HL-60 (cell line): ENCODE data around the gene SMAP1.

Experiments
- GABPA ChIP-seq: IDR thresholded peaks from 2 replicates; pipeline ENCODE4 v1.6.1; 2012; ENCODE audit warnings: low read depth
- POLR2AphosphoS5 ChIP-seq: IDR thresholded peaks from 2 replicates; pipeline ENCODE4 v1.6.1; 2012; ENCODE audit warnings: low read depth
- TF ChIP-seq, protein P1 (sequence below): IDR thresholded peaks from one replicate; pipeline ENCODE4 v1.5.1; 2011; ENCODE audit warnings: low read length, control low read depth, inconsistent platforms; ENCODE audit not compliant: insufficient read depth

DNA sequence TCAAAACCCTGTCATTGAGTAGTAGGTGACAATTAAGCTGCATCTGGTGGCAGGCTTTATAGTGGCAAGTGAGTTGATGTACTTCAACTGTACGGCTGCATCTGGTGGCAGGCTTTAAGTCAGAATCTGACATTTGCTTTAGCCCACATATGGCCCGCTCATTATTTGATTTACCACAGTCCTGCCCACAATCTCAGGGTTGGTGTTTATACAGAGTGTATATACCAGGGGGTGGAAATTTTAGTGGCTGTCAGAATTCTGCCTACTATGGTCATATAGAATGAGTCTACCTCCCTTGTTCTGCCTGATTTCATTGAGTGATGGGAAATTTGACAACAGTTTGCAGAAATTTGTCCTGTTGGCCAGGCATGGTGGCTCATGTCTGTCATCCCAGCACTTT, 112.3 kb downstream of the SMAP1 start:
- TF ChIP-seq, protein P1, sequence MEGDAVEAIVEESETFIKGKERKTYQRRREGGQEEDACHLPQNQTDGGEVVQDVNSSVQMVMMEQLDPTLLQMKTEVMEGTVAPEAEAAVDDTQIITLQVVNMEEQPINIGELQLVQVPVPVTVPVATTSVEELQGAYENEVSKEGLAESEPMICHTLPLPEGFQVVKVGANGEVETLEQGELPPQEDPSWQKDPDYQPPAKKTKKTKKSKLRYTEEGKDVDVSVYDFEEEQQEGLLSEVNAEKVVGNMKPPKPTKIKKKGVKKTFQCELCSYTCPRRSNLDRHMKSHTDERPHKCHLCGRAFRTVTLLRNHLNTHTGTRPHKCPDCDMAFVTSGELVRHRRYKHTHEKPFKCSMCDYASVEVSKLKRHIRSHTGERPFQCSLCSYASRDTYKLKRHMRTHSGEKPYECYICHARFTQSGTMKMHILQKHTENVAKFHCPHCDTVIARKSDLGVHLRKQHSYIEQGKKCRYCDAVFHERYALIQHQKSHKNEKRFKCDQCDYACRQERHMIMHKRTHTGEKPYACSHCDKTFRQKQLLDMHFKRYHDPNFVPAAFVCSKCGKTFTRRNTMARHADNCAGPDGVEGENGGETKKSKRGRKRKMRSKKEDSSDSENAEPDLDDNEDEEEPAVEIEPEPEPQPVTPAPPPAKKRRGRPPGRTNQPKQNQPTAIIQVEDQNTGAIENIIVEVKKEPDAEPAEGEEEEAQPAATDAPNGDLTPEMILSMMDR, result no peak
- no peak for TF ChIP-seq GABPA
- no peak for TF ChIP-seq POLR2AphosphoS5
